Transverse colon (tissue), 3 donors: ENCODE data around the gene SLC4A4.

Experiments
- POLR2A ChIP-seq: fragments of 450-650 bp; IDR thresholded peaks from one replicate; pipeline ENCODE4 v1.6.1; 2016; ENCODE audit warnings: antibody characterized with exemption, mild to moderate bottlenecking, moderate library complexity
- TF ChIP-seq, protein P1 (sequence below), 5 experiments: fragments of 200-600 bp in 3 of 5; fragments of 450-650 bp in 2 of 5; sonication (generic) in 3 of 5; IDR thresholded peaks; 1 replicate in 2 of 5; 2 replicates in 3 of 5; pipeline ENCODE4 v1.5.1; 2016 to 2017; ENCODE audit warnings: antibody characterized with exemption in 5 of 5, inconsistent platforms in 3 of 5, mild to moderate bottlenecking in 2 of 5, moderate library complexity in 1 of 5

DNA sequence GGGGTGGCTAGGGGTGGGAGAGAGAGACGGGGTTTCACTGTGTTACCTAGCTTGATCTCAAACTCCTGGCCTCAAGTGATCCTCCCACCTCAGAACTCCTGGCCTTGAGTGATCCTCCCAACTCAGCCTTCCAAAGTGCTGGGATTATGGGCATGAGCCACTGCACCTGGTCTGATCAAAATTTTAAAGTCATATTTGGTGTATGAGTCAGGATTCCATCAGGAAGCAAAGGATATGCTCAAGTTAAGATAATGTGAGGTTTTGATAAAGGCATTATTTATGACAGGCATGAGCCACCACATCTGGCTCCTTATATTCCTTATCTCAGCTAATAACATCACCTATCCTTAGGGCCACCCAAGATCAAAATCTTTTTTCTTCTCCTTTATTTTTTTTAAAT, 182.0 kb downstream of the SLC4A4 start:
- TF ChIP-seq, protein P1, sequence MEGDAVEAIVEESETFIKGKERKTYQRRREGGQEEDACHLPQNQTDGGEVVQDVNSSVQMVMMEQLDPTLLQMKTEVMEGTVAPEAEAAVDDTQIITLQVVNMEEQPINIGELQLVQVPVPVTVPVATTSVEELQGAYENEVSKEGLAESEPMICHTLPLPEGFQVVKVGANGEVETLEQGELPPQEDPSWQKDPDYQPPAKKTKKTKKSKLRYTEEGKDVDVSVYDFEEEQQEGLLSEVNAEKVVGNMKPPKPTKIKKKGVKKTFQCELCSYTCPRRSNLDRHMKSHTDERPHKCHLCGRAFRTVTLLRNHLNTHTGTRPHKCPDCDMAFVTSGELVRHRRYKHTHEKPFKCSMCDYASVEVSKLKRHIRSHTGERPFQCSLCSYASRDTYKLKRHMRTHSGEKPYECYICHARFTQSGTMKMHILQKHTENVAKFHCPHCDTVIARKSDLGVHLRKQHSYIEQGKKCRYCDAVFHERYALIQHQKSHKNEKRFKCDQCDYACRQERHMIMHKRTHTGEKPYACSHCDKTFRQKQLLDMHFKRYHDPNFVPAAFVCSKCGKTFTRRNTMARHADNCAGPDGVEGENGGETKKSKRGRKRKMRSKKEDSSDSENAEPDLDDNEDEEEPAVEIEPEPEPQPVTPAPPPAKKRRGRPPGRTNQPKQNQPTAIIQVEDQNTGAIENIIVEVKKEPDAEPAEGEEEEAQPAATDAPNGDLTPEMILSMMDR (IDR thresholded peaks at IDR 0.05) = no peak
- no peak for TF ChIP-seq POLR2A
